OCI-LY7 (cell line): ENCODE measurements around the gene ARF3. TPM values are rescaled to one million over a fixed set of nuclear protein-coding genes. Genes with fewer than 3 reads are reported as not detected.
A peak's percentile ranks its signal among the peaks of the same experiment; 100 is the strongest.

Experiments
- BruUV-seq: library from RNA; stranded (reverse); fragments of 400-500 nt; replicated peaks from 2 replicates; lab custom pipeline; 2021; lab: Mats Ljungman, UMichigan
- CTCF ChIA-PET: fragments of 300-600 bp; sonication (Branson Sonifier 250); formaldehyde crosslinking; loops from one replicate; lab custom pipeline; 2022; ENCODE audit warnings: antibody characterized with exemption; ENCODE audit not compliant: unreplicated experiment; lab: Charles Lee
- POLR2A ChIA-PET: fragments of 300-600 bp; sonication (Branson Sonifier 250); formaldehyde crosslinking; loops from one replicate; lab custom pipeline; 2022; ENCODE audit warnings: antibody characterized with exemption; lab: Charles Lee
- DNase-seq: peaks from one replicate; pipeline ENCODE4 v3.0.0-alpha.2; 2015; ENCODE audit warnings: low spot score
- H2AFZ ChIP-seq: fragments of 200-600 bp; sonication (generic), shearing (Covaris generic); 2 replicates; pipeline ENCODE4 v1.6.1; 2014; ENCODE audit warnings: mild to moderate bottlenecking, antibody characterized with exemption, low read length, moderate library complexity
- H3K27ac ChIP-seq: fragments of 200-600 bp; sonication (generic); 2 replicates; pipeline ENCODE4 v1.5.1; 2014; ENCODE audit warnings: mixed run types, low read depth, mild to moderate bottlenecking, moderate library complexity, low read length, inconsistent platforms; ENCODE audit not compliant: poor library complexity, severe bottlenecking
- H3K36me3 ChIP-seq: fragments of 200-600 bp; sonication (generic); 2 replicates; pipeline ENCODE4 v1.6.1; 2014; ENCODE audit warnings: mild to moderate bottlenecking, antibody characterized with exemption, low read length, moderate library complexity, mixed read lengths; ENCODE audit not compliant: insufficient read depth
- H3K4me1 ChIP-seq: fragments of 200-600 bp; sonication (generic); 2 replicates; pipeline ENCODE4 v1.5.1; 2014; ENCODE audit warnings: mild to moderate bottlenecking, low read length; ENCODE audit not compliant: insufficient read depth, poor library complexity, severe bottlenecking
- H3K4me2 ChIP-seq: fragments of 200-600 bp; sonication (generic); 2 replicates; pipeline ENCODE4 v1.6.1; 2014; ENCODE audit warnings: mild to moderate bottlenecking, low read length
- H3K4me3 ChIP-seq: fragments of 200-600 bp; sonication (generic); 2 replicates; pipeline ENCODE4 v1.5.1; 2014; ENCODE audit warnings: mild to moderate bottlenecking, low read depth, low read length; ENCODE audit not compliant: poor library complexity, severe bottlenecking
- H3K79me2 ChIP-seq: fragments of 200-600 bp; sonication (generic); 2 replicates; pipeline ENCODE4 v1.6.1; 2016; ENCODE audit warnings: low read depth, mild to moderate bottlenecking, low read length, moderate library complexity, mixed read lengths; ENCODE audit not compliant: insufficient read depth
- H3K9me2 ChIP-seq: fragments of 200-600 bp; sonication (generic); 2 replicates; pipeline ENCODE4 v1.6.1; 2016; ENCODE audit warnings: mild to moderate bottlenecking, low read length, mixed read lengths; ENCODE audit not compliant: insufficient read depth
- H3K9me3 ChIP-seq: fragments of 200-600 bp; sonication (generic); 2 replicates; pipeline ENCODE4 v1.6.1; 2014; ENCODE audit warnings: mild to moderate bottlenecking, mixed run types, low read length, mixed read lengths
- H4K20me1 ChIP-seq: fragments of 200-600 bp; sonication (generic); 2 replicates; pipeline ENCODE4 v1.6.1; 2014; ENCODE audit warnings: mild to moderate bottlenecking, antibody characterized with exemption, low read length, moderate library complexity, mixed read lengths; ENCODE audit not compliant: insufficient read depth
- EZH2phosphoT487 ChIP-seq: fragments of 200-600 bp; sonication (generic); IDR thresholded peaks from 2 replicates; pipeline ENCODE4 v1.6.1; 2018; ENCODE audit warnings: low read depth, borderline replicate concordance, mild to moderate bottlenecking, mixed run types, antibody characterized with exemption, low read length, moderate library complexity, mixed read lengths
- intact Hi-C: fragments of 100-400 bp; cut with micrococcal nuclease; formaldehyde crosslinking; loops from one replicate; pipeline ENCODE4 v1.10.0; 2022; ENCODE audit not compliant: unreplicated experiment
- total RNA-seq, 2 experiments: library from RNA; depleted of rRNA in 1 of 2; stranded (reverse); fragments of >200 nt in 1 of 2; shearing (Covaris generic) in 1 of 2; gene quantifications; 2 replicates each; pipeline ENCODE4 v1.2.3, GENCODE V29; 2014 to 2022
- TF ChIP-seq, protein P1 (sequence below): fragments of 200-600 bp; sonication (generic); conservative IDR thresholded peaks from 2 replicates; pipeline ENCODE4 v1.5.1; 2014; ENCODE audit warnings: mild to moderate bottlenecking, antibody characterized with exemption, low read length, moderate library complexity, mixed read lengths

ARF3 gene
- total RNA-seq, 2 experiments from 2014 or later = 41.2 to 133 TPM

DNA sequence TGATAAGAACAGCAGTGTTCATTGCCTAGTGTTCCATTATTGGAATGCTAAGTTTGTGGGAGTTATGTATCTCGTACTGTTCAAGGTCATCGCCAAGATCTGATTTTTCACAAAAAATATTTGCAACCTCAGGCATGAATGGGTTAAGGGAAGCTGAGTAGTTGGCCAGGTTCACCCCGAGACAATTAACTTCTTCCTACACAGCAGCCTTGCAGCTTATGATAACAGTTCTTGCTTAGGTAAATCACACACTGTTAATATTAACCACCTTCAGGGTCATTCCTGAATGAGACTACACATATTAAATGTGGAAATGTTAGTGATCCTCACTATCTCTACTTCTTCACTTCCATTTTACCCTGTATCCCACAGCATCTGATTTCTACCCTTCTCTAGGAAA lies 50.0 kb downstream of the ARF3 start:
- Histone ChIP-seq H3K4me2 (no peak overlapping the region), H4K20me1 (no peaks in the 10 kb centered on the region), H3K36me3 (no peaks in the 10 kb centered on the region), H3K9me3 (no peaks in the 10 kb centered on the region), H3K4me1 (no peaks in the 10 kb centered on the region), H3K27ac (no peak overlapping the region), H3K4me3 (no peak overlapping the region), H3K79me2 (no peaks in the 10 kb centered on the region), H2AFZ (no peak overlapping the region), H3K9me2 (no peaks in the 10 kb centered on the region)
- TF ChIP-seq, protein P1, sequence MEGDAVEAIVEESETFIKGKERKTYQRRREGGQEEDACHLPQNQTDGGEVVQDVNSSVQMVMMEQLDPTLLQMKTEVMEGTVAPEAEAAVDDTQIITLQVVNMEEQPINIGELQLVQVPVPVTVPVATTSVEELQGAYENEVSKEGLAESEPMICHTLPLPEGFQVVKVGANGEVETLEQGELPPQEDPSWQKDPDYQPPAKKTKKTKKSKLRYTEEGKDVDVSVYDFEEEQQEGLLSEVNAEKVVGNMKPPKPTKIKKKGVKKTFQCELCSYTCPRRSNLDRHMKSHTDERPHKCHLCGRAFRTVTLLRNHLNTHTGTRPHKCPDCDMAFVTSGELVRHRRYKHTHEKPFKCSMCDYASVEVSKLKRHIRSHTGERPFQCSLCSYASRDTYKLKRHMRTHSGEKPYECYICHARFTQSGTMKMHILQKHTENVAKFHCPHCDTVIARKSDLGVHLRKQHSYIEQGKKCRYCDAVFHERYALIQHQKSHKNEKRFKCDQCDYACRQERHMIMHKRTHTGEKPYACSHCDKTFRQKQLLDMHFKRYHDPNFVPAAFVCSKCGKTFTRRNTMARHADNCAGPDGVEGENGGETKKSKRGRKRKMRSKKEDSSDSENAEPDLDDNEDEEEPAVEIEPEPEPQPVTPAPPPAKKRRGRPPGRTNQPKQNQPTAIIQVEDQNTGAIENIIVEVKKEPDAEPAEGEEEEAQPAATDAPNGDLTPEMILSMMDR = no peak
- TF ChIP-seq EZH2phosphoT487 = no peak
- no TSS peak for BruUV-seq
- POLR2A ChIA-PET = no interaction called here
- DNase-seq = no peak
- CTCF ChIA-PET = no interaction called here
- intact Hi-C loops = no loop called here

DNA sequence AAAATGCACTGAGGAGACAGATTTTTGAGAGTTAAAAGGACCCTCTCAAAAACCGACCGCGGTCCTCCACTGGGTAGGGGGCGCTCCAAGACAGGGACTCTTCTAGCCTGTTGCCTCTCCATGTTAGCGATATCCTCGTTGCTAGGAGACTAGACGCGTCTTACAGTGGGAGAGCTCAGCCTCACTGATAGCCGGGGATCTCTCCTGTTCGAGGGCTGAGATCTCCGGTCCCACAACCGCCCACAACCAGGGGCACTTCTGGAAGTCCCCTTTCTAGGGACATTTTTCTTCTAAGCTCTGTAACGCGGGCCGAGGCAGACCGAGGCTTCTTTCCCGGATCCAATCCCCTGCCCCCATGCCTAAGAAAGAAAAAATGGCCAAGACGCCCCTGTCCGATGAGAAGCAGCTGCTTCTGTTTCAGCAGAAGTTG lies 53.3 kb downstream of the ARF3 start:
- peak overlapping the region; percentile 69 for H3K4me2 ChIP-seq
- POLR2A ChIA-PET = interaction anchor here (0.6 kb wide), 1 partner anchor 210 kb away, joined by 8 read pairs; no protein-coding TSS in a partner anchor

More for the DNA sequence above, 53.3 kb downstream of the ARF3 start:
- no peaks in the 10 kb centered on the region for H3K9me2 ChIP-seq
- H3K4me3 ChIP-seq = peak overlapping the region; percentile 56
- TF ChIP-seq, protein P1 = peak; percentile 75
- TF ChIP-seq EZH2phosphoT487 = no peak
- intact Hi-C loops = no loop called here
- no peaks in the 10 kb centered on the region for H3K79me2 ChIP-seq
- no peaks in the 10 kb centered on the region for H3K4me1 ChIP-seq
- no peaks in the 10 kb centered on the region for H3K9me3 ChIP-seq
- BruUV-seq = no TSS peak
- no peak overlapping the region for H2AFZ ChIP-seq
- H3K27ac ChIP-seq = no peak overlapping the region
- peak; percentile 79 for DNase-seq
- CTCF ChIA-PET = no interaction called here
- H3K36me3 ChIP-seq = no peaks in the 10 kb centered on the region
- no peaks in the 10 kb centered on the region for H4K20me1 ChIP-seq
